Stimulated activated CD8-positive, alpha-beta memory T cell treated with anti-CD3 and anti-CD28 coated beads, Interleukin-4, amount 100 ng/mL, for 24 hours (primary cell): Measurements from ENCODE around the gene CNNM2.
"Not testable (repeated sequence)": the region's sequence is repeated elsewhere in the genome, so short reads cannot be mapped to it uniquely, and the experiment has no call there.

ENCODE experiments used
- DNase-seq: peaks from one replicate; pipeline ENCODE4 v3.0.0-alpha.2; 2020; ENCODE audit warnings: low read depth

The CNNM2 gene

DNA sequence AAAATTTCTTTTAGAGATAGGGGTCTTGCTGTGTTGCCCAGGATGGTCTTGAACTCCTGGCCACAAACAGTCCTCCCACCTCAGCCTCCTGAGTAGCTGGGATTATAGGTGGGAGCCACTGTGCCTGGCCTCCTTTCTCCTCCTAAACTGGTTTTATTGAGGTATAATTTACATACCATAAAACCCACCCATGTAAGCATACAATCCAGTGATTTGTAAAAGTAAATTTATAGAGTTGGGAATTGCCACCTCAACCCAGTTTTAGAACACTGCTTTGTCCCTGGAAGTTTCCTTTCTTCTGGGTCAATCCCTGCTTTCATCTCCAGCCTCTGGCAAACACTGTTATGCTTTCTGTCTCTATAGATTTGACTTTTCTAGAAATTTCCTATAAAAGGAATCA lies 49.0 kb downstream of the CNNM2 start:
- DNase-seq: no peak

DNA sequence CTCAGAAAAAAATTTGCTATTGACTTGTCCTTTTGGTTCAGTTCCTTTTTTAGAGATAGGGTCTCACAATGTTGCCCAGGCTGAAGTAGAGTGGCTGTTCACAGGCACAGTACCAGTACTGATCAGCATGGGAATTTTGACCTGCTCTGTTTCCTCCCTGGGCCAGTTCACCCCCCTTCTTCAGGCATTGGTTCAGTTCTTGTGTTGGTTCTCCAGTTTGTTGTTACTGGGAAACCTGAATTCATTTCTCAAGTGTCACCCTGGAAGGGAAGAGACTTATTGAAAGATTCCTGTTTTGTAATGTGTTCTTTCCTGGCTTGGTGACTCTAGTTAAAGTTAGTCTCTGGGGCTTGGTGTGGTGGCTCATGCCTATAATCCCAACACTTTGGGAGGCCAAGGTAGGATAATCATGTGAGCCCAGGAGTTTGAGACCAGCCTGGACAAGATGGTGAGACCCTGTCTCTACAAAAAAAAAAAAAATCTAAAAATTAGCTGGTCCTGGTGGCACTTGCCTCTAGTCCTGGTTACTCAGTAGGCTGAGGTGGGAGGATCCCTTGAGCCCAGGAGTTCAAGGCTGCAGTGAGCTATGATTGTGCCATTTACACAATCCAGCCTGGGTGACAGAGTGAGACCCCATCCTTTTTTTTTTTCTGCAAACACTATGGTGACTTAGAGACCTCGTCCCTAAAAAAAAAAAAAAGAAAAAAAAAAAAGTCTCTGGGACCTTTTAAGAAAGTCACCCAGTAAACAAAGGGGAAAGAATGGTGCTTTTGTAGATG lies 52.7 kb downstream of the CNNM2 start:
- no peak for DNase-seq

DNA sequence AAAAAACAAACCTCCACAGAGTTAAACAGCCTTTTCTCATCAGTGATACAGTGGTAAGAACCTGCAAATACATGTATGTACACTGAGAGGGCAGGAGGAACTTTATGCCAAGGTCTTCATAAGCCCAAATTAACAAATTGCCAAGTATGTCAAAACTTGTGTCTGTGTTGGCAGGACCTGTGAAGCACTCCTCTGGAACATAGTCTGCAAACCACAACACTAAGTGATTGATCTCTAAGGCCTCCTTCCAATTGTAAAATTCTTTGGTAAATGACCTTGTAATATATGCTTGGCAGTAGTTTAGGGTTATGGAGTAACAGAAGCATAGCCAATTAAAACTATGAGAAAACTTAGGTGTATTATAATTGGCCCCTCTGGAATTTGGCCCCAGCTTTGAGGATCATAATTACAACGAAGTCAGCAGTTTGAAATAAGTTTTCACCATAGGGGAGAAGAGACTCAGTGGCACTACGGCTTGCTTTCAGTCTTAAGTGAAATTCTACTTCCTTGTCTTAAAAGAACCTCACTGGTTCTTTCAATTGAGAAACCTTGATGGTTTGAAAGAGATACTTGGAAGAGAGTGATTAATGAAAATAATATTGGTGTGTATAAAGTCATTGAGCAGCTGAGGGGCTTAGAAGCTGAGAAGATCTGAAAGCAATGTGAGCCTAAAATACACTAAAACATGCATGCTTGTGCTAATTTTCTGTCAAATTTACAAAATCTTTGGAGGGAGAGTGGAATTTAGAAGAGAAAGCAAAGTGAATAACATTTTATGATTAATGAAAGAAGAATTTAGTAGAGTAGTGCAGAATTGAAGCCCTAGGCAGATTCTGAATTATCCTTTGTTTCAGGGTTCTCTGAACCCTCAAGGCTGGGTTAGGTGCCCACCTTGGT lies 57.6 kb downstream of the CNNM2 start:
- no peak for DNase-seq

DNA sequence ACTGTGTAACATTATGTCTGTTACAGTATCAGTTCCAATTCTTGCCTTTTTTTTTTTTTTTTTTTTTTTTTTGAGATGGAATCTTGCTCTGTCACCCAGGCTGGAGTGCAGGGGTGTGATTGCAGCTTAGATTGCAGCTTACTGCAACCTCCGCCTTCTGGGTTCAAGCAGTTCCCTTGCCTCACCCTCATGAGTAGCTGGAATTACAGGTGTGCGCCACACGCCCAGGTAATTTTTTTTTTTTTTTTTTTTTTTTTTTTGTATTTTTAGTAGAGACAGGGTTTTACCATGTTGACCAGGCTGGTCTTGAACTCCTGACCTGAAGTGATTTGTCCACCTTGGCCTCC lies 58.3 kb downstream of the CNNM2 start:
- not testable (repeated sequence) for DNase-seq

DNA sequence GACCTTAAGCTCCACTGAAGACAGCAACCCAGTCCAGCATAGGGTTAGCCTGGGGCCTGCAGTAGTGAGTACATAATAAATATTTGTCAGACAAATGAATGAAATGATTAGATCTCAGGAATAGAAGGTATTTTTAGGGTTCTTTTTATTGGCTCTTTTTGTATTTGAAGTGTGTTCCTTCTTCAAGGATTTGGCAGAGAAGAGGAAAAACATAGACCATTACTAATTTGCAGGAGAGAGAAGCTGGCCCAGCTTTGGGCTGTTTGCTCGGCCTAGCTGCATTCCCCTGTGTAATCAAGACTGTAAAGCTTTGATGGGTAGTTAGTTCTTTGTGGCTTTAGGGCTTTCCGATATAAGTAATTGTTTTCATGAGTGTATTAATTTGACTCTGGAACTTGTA lies 64.2 kb downstream of the CNNM2 start:
- no peak for DNase-seq

DNA sequence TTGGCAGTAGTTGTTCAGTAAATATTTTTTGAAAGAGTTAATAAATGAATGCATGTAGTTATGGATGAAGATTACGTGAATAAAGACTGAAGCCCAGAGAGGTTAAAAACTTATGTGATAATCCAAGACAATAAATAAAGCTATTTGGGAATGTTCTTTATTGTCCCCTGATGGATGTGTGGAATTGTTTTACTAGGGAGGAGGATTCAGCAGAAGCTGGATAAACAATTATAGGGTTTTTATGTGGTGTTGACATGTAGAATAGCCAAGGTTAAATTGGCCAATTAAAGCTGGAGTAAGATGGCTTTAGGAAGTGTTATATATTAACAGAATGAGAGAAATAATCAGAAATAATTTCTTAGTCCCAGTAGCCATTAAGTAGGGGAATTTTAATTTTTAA lies 66.0 kb downstream of the CNNM2 start:
- DNase-seq: no peak

DNA sequence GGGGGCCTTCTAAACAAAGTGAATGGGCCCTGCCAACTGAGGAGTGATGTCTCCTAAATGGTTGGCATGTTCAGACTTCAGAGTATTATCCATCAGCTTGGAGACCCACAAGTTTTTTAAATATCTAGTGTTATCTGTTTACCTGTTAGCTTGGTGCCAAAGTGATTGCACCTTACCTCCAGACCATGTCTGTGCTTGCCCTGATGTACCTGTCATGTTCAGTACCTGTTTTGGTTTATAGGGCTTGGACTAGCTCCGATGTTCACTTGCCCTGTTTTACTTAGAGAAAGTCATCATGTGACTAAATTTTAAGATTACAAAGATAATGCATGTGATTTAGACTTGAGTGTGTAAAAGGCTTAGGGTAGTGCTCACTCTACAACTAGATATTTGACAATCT lies 67.7 kb downstream of the CNNM2 start:
- DNase-seq: no peak

DNA sequence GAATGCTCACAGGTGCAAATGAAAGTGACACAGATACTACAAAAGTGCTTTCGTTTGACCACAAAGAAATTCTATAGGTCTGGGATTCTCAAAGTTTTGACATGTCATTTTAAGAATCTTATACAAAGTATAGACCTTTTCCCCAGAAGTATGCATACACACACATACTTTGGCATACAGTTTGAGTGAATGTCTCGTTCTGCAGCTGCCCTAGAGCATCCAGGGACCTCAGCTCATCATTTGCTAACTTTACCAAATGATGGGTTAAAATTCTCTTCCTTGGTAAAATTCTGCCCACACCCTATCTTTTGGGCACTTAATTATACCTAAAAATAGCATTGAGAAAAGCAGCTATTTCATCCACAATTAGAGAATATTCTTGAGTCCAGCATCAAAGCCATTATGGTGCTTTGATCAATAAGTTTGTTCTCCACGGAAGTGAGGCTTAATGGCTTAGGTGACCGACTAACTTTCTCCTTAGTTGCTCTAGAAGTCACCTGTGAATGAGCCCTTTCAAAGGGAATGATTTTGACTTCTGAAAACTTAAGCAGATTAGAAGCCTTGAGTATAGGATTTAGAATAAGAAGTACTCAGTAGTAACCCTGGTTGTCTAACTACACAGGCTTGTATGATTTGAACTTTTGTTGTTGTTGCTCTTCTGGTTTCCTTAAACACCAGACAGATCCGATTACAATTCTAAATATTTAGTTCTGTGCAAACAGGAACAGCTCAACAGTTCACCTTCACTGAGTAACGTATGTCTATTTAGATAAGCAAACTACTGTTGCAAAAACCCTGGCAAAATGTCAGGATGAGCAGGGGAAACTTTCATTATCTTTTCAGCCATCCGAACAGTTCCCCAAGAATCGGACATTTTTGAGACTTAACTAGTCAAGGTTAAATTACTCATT lies 70.6 kb downstream of the CNNM2 start:
- DNase-seq: no peak

DNA sequence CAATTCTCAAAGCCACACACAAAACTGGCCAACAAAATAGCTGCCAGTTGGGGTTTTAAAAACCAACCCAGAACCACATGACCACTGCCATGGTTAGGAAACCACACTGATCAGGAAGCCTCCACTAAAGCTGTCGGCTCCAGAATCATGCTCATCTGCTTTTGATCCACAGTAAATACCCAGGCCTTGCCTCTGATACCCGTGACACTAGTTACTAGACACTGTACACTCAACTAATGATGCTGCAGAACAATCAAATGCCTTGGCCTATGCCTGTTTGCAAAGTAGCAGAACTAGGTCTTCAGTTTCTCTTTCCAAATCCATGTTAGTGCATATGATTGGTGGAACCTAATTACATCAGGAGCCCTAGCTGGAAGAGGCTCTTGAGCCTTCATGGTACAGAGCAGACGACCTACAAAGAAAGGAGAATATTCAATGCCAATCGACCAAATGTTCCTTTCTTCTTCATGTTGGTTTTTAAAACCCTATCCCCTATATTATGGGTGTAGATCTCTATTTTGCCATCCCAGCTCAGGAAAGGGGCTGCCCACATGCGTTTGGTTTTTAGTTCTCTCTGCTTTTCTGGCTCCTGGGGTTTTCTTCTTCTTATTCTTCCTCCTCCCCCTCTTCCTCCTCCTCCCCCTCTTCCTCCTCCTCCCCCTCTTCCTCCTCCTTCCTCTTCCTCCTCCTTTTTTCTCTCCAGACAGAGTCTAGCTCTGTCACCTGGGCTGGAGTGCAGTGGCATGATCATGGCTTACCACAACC lies 76.6 kb downstream of the CNNM2 start:
- no peak for DNase-seq

DNA sequence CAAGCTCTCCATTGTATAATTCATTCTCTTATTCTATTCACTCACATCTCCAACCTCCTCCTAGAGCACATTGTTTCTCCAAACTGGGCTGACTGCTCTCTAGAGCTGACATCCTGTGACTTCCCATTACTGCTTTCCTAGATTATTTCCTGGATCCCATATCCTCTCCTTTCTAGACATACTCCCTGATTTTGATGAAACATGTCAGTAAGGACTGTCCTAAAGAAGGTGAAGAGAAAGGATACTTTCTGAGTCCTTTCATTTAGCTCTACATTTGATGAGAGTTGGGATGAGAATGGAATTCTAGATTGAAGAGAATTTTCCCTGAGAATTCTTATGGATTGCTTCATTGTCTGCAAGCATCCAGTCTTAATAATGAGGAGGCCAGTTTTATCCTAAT lies 78.8 kb downstream of the CNNM2 start:
- DNase-seq: no peak

DNA sequence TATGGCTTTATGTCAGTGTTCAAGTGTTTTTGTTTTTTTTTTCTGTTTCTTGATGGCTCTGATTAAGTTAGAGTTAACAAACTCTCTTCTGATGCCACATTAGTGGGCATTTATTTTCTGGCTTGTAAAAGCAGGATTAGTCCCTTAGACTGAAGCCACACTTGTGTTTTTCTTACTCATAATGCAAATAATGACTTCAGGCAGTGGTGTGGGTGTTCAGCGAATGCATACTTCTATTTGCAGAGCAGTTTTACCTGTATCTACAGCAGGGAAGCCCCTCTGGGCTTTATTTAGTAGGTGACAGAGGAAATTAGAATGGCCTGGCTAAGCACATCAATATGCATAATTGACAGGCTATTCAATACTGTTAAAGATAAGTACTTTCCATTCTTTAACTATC lies 79.9 kb downstream of the CNNM2 start:
- no peak for DNase-seq

DNA sequence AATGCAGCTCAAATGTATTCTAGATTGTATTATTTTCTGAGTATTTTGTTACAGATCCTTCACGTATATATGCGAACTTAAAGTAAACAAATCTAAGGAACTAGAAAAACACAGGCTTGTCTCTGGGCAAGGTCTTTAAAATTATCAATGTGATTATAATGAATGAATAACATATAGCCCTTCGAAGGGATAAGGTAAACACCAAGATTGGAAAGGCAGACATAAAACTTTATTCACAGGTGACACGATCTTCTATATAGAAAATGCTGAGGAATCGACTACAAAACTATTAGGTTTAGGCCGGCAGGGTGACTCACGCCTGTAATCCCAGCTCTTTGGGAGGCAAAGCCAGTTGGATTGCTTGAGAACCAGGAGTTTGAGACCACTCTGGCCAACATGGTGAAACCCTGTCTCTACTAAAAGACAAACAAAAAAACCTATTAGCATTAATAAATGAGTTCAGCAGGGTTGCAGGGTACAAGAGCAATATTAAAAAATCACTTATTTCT lies 80.4 kb downstream of the CNNM2 start:
- no peak for DNase-seq

DNA sequence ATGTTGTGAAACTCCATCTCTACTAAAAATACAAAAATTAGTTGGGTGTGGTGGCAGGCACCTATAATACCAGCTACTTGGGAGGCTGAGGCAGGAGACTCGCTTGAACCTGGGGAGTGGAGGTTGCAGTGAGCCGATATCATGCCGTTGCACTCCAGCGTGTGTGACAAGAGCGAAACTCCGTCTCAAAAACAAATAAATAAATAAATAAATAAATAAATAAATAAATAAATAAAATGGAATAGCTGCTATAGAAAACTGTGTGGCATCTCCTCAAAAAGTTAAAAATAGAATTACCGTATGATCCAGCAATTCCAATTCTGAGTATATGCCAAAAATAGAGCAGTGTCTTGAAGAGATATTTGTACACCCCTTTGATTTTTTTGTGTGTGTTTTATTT lies 82.0 kb downstream of the CNNM2 start:
- DNase-seq: not testable (repeated sequence)

DNA sequence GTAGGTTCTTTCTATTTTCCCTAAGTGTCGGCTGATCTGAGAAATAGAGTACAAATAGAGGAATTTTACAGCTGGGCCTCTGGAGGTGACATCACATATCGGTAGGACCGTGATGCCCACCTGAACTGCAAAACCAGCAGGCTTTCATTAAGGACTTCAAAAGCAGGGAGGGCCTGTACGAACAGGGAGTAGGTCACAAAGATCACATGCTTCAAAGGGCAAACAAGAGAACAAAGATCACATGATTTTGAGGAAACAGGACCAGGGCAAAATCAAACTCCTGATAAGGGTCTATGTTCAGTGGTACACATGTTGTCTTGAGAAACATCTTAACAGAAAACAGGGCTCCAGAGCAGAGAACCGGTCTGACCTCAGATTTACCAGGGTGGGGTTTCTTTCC lies 88.9 kb downstream of the CNNM2 start:
- DNase-seq: no peak

DNA sequence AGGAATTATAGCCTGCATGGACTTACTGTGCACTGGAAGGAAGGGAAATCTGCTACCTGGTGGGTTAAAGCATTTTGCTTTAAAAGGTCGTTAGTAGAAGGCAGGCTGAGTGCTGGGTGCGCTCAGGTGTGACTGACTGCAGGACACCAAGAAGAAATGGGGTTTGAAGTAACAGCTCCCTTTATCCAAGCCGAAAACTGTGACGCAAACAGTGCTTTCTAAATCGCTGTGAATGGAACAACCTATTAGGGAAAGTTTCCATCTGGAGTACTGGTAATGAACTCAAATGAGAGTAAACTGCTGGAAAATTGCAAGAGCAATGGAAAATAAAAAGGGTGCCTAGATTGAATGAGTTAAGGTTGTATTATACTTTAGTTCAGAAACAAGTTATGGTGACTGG lies 95.3 kb downstream of the CNNM2 start:
- no peak for DNase-seq

DNA sequence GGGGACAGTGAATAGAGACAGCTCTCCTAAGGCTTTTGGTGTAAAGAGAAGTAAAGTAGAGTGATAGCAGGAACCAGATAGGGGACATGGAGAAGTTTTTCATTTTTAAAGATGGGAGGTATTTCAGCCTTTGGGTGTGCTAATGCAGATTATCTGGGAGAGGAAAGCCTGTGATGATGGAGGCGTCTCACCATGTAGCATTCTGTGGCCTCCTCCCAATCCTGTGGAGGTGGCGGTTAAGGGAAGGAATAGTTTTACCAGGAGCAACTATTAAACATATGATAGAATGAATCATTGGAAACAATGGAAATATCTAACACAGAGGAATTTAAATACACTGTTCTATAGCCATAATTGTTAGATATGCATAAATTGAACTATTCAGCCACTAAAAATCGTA lies 101.3 kb downstream of the CNNM2 start:
- no peak for DNase-seq

DNA sequence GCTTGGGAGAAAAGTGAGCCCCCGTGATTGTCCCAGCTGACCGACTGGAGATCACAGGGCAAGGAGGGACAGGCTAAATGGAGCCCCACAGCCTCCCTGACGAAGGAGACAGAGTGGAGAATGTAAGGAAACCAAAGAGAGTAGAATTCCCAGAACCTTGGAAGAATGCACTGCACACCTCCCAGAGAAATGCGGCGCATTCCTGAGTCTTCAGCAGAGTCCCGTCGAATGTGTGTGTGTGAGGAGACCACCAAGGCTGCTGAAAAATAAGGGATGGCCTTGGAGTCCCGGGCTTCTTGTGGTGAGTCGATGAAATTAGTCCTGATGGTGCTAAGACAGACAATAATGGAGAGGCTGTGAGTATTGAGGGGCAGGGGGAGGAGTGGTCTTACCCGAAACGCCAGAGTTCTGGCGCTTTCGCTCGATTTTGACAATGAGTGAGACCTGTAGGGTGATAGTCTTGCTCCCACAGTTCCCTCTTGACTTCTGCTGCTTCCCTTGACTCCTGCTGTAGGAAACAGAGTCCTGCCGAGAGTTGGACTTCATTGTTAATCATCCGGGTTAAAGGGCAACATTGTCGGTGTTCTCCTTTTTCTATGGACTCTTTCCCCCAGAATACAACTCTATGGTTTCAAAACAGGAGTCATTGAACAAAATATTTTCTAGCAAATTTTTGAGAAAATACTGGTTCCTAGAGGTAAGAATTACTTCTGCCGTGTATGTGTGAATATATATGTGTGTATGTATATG lies 103.2 kb downstream of the CNNM2 start:
- DNase-seq: no peak

DNA sequence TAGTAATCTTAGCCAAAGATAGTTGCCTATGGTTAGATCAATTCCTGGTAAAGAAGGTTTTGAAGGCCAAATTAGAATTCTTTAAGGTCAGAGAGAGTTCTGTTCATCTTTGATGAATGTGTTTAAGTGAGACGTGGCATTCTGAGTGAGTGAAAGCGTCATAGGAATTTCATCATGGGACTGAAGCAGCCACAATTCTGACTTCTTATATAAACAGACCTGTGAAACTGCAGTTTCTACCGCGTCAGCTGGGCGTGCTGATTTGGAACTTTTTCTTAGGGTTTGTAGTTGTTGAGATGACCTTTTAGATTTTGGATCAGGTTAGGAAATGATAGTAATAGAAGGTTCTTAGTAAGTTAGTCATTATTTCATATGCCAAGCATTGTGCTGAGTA lies 103.8 kb downstream of the CNNM2 start:
- DNase-seq: no peak

DNA sequence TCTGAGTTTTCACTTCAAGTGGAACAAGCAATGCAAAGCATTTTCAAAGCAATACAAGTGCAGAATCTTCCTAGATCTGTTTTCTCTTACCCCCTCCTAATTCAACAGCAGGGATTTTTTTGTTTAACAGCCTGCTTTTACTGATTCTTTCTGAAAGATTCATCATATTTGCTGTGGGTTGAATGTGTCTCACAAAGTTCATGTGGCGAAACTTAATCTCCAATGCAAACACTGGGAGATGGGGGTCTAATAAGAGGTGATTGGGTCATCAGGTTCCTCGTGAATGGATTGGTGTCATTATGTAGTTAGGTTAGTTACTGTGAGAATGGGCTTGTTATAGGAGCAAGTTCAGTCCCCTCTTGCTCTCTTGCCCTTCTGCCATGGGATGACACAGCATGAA lies 107.6 kb downstream of the CNNM2 start:
- DNase-seq: no peak

DNA sequence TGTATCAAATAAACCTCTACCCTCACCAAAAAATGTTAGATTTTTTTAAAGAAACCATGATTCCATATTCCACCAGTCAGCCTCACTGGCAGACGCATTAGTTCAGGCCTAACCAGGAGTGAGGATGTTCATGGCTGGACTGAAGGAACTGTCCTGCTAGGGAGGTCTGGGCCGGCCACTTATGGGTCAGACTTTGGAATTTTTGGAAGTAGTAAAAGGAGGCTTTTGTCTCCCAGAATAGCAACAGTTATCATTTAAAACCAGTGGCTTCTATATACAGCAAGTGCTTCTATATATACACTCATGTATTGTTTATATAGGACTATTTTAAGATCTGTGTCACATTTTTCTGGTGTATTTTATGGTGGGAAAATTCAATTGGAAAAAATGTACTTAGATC lies 120.5 kb downstream of the CNNM2 start:
- no peak for DNase-seq

DNA sequence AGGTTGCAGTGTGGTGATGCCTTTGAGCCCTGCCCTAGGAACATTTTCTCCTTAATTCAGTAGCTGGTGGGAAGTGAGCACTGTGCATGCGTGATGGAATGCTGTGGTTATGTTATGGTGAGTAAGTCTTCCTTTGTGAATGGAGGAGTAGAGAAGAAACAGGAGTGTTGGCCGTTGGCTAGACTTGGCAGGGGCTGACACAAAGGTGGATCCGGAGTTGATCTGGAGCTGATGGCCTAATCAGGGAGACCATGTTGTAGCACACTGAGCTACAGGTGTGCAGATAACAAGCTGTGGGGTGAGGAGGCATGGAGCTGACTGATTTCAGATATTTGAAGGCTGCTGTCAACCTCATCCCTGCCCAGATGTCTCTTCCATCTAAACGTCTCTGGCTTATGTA lies 122.3 kb downstream of the CNNM2 start:
- DNase-seq: no peak
